ENCODE measurements around the gene COQ2. TPM values are rescaled to one million over a fixed set of nuclear protein-coding genes. Genes with fewer than 3 reads are reported as not detected.
"Not testable (repeated sequence)": the region's sequence is repeated elsewhere in the genome, so short reads cannot be mapped to it uniquely, and the experiment has no call there.

COQ2 gene
- 43.3 and 46.1 TPM in 2 replicates for total RNA-seq (2014; rRNA removed; shearing (Covaris generic))

GRCh38 chr4:83284193-83285054 lies at the start of gene COQ2:
Gene COQ2, minus strand, starts transcription at chr4:83284798. Its CDS starts 34 bp downstream, at chr4:83284764.
- in situ Hi-C loops (cut with HindIII; ENCODE audit: low sequenced_read_pairs), result no loop called here
- peak; percentile 93 for DNase-seq (ENCODE audit: low spot score)

- no peak for DNase-seq (ENCODE audit: low spot score)
- in situ Hi-C loops (cut with HindIII; ENCODE audit: low sequenced_read_pairs), result no loop called here
Observed at GRCh38 chr4:83331956-83332355, 47.4 kb upstream of the COQ2 start.

GRCh38 chr4:83329521-83330110 lies 45.0 kb upstream of the COQ2 start:
- in situ Hi-C loops (cut with HindIII; ENCODE audit: low sequenced_read_pairs), result no loop called here
- no peak for DNase-seq (ENCODE audit: low spot score)

- no peak for DNase-seq (ENCODE audit: low spot score)
- in situ Hi-C loops (cut with HindIII; ENCODE audit: low sequenced_read_pairs), result no loop called here
Observed at GRCh38 chr4:83328521-83329187, 44.1 kb upstream of the COQ2 start.

- in situ Hi-C loops (cut with HindIII; ENCODE audit: low sequenced_read_pairs), result no loop called here
- no peak for DNase-seq (ENCODE audit: low spot score)
Observed at GRCh38 chr4:83326546-83326945, 41.9 kb upstream of the COQ2 start.

GRCh38 chr4:83325306-83325705 lies 40.7 kb upstream of the COQ2 start:
- DNase-seq (ENCODE audit: low spot score); in situ Hi-C loops (cut with HindIII; ENCODE audit: low sequenced_read_pairs): not testable (repeated sequence)

- in situ Hi-C loops (cut with HindIII; ENCODE audit: low sequenced_read_pairs), result no loop called here
- no peak for DNase-seq (ENCODE audit: low spot score)
Observed at GRCh38 chr4:83323136-83323535, 38.5 kb upstream of the COQ2 start.

GRCh38 chr4:83320548-83320947 lies 36.0 kb upstream of the COQ2 start:
- no peak for DNase-seq (ENCODE audit: low spot score)
- in situ Hi-C loops (cut with HindIII; ENCODE audit: low sequenced_read_pairs), result no loop called here

GRCh38 chr4:83318666-83319065 lies 34.1 kb upstream of the COQ2 start:
- in situ Hi-C loops (cut with HindIII; ENCODE audit: low sequenced_read_pairs), result no loop called here

GRCh38 chr4:83317671-83318070 lies 33.1 kb upstream of the COQ2 start:
- in situ Hi-C loops (cut with HindIII; ENCODE audit: low sequenced_read_pairs), result no loop called here
- DNase-seq (ENCODE audit: low spot score), result no peak

More at GRCh38 chr4:83318666-83319065, 34.1 kb upstream of the COQ2 start:
- no peak for DNase-seq (ENCODE audit: low spot score)

GRCh38 chr4:83316459-83317165 lies 32.0 kb upstream of the COQ2 start:
- no peak for DNase-seq (ENCODE audit: low spot score)
- in situ Hi-C loops (cut with HindIII; ENCODE audit: low sequenced_read_pairs), result no loop called here

GRCh38 chr4:83315341-83315870 lies 30.8 kb upstream of the COQ2 start:
- in situ Hi-C loops (cut with HindIII; ENCODE audit: low sequenced_read_pairs), result no loop called here

GRCh38 chr4:83308672-83309071 lies 24.1 kb upstream of the COQ2 start:
- DNase-seq (ENCODE audit: low spot score), result no peak
- in situ Hi-C loops (cut with HindIII; ENCODE audit: low sequenced_read_pairs), result no loop called here

More at GRCh38 chr4:83315341-83315870, 30.8 kb upstream of the COQ2 start:
- DNase-seq (ENCODE audit: low spot score), result no peak

GRCh38 chr4:83307920-83308319 lies 23.3 kb upstream of the COQ2 start:
- in situ Hi-C loops (cut with HindIII; ENCODE audit: low sequenced_read_pairs), result no loop called here
- no peak for DNase-seq (ENCODE audit: low spot score)

- DNase-seq (ENCODE audit: low spot score), result no peak
- in situ Hi-C loops (cut with HindIII; ENCODE audit: low sequenced_read_pairs), result no loop called here
Observed at GRCh38 chr4:83305187-83305586, 20.6 kb upstream of the COQ2 start.

GRCh38 chr4:83297548-83298260 lies 13.1 kb upstream of the COQ2 start:
- no peak for DNase-seq (ENCODE audit: low spot score)
- in situ Hi-C loops (cut with HindIII; ENCODE audit: low sequenced_read_pairs), result no loop called here

- in situ Hi-C loops (cut with HindIII; ENCODE audit: low sequenced_read_pairs), result no loop called here
- no peak for DNase-seq (ENCODE audit: low spot score)
Observed at GRCh38 chr4:83293305-83294046, 8.9 kb upstream of the COQ2 start.
